ENCODE data around the gene DCTD.

- TF ChIP-seq POLR2A (IDR thresholded peaks at IDR 0.05; ENCODE audit: low read depth, low read length) (no peak), TAF1 (IDR thresholded peaks at IDR 0.05; ENCODE audit: low read depth, low read length) (no peak), SPI1 (IDR thresholded peaks at IDR 0.05; ENCODE audit: low read depth, low read length) (no peak), POLR2AphosphoS5 (IDR thresholded peaks at IDR 0.05; ENCODE audit: low read depth, low read length) (no peak), PAX5 (IDR thresholded peaks at IDR 0.05; ENCODE audit: insufficient read depth, low read length, severe bottlenecking) (no peak), POU2F2 (IDR thresholded peaks at IDR 0.05; ENCODE audit: low read depth, low read length) (no peak)
These were observed 8.1 kb upstream of the DCTD start for GRCh38 chr4:182925298-182925757.

Data from GM12891 (cell line).